K562 (cell line): ENCODE results near the gene AMPD1. TPM values are rescaled to one million over a fixed set of nuclear protein-coding genes. Genes with fewer than 3 reads are reported as not detected.

ENCODE experiments used
- ATAC-seq: fragments of 200-7000 bp; cut with Tn5 transposase; 3 replicates; pipeline ENCODE4 v1.9.1; 2020; ENCODE audit warnings: moderate library complexity
- BruUV-seq: library from RNA; stranded (reverse); fragments of 400-500 nt; replicated peaks from 2 replicates; lab custom pipeline; 2021; lab: Mats Ljungman, UMichigan
- CTCF ChIA-PET: fragments of 300-600 bp; formaldehyde crosslinking; extraction: SDS; loops from one replicate; lab custom pipeline; 2021; ENCODE audit warnings: low intra/inter-chr PET ratio; lab: Yijun Ruan, JAX
- POLR2A ChIA-PET: fragments of 300-600, 350-650 bp; sonication (Branson Sonifier 250); formaldehyde crosslinking; extraction: SDS; loops from one replicate; lab custom pipeline; 2021; ENCODE audit warnings: antibody characterized with exemption, inconsistent platforms; lab: Yijun Ruan, JAX
- DNase-seq, 4 experiments: peaks; one replicate each; pipeline versions ENCODE4 v3.0.0 to v3.0.0-alpha.2; 2011 to 2018; ENCODE audit warnings: low spot score in 3 of 4, mixed read lengths in 3 of 4; ENCODE audit errors: extremely low read depth in 1 of 4
- FAIRE-seq: peaks from 2 replicates; lab custom pipeline; 2011; peaks lifted over from hg19 to GRCh38; lab: Jason Lieb, UNC
- H2AFZ ChIP-seq: 2 replicates; pipeline ENCODE4 v1.6.0; 2011; ENCODE audit warnings: low read depth, low read length, control low read depth, inconsistent platforms
- H3K27ac ChIP-seq: fragments of 200-600 bp; 3 replicates; pipeline ENCODE4 v1.8.0; 2011; ENCODE audit warnings: low read depth, mild to moderate bottlenecking, control low read depth, inconsistent platforms, low read length, moderate library complexity, mixed read lengths; ENCODE audit errors: extremely low read depth
- H3K27me3 ChIP-seq, 2 experiments: fragments of 300-600 bp in 1 of 2; 2 replicates in 1 of 2; 3 replicates in 1 of 2; pipeline versions ENCODE4 v1.6.0 to v1.8.0; 2011; ENCODE audit warnings: inconsistent platforms in 2 of 2, low read length in 2 of 2, mild to moderate bottlenecking in 1 of 2, mixed read lengths in 1 of 2, moderate library complexity in 1 of 2; ENCODE audit not compliant: control insufficient read depth in 2 of 2, insufficient read depth in 2 of 2
- H3K36me3 ChIP-seq: fragments of 300-600 bp; 3 replicates; pipeline ENCODE4 v1.8.0; 2011; ENCODE audit warnings: mild to moderate bottlenecking, low read length, inconsistent platforms; ENCODE audit not compliant: control insufficient read depth, insufficient read depth
- H3K4me1 ChIP-seq, 2 experiments: fragments of 200-600 bp in 1 of 2; replicated peaks in 1 of 2; 2 replicates in 1 of 2; 3 replicates in 1 of 2; pipeline versions ENCODE4 v1.5.1 to v1.8.0; 2011; ENCODE audit warnings: inconsistent platforms in 2 of 2, low read length in 2 of 2, mild to moderate bottlenecking in 1 of 2, mixed read lengths in 1 of 2, moderate library complexity in 1 of 2; ENCODE audit not compliant: control insufficient read depth in 2 of 2, insufficient read depth in 2 of 2
- H3K4me2 ChIP-seq: 2 replicates; pipeline ENCODE4 v1.6.1; 2011; ENCODE audit warnings: low read length, control low read depth, inconsistent platforms, mixed read lengths; ENCODE audit not compliant: insufficient read depth
- H3K4me3 ChIP-seq: fragments of 200-600 bp; sonication (generic), shearing (Covaris generic); 2 replicates; pipeline ENCODE4 v1.5.1; 2016; ENCODE audit warnings: control low read depth, inconsistent platforms
- H3K79me2 ChIP-seq: fragments of 200-600 bp; 3 replicates; pipeline ENCODE4 v1.8.0; 2011; ENCODE audit warnings: low read length, inconsistent platforms; ENCODE audit not compliant: control insufficient read depth, insufficient read depth
- H3K9ac ChIP-seq, 2 experiments: 2 replicates each; pipeline versions ENCODE4 v1.6.0 to v1.6.1; 2011; ENCODE audit warnings: low read depth in 2 of 2, low read length in 2 of 2, control low read depth in 1 of 2, inconsistent platforms in 1 of 2, mild to moderate bottlenecking in 1 of 2, mixed read lengths in 1 of 2; ENCODE audit not compliant: insufficient read depth in 1 of 2
- H3K9me1 ChIP-seq: one replicate; pipeline ENCODE4 v1.6.0; 2011; ENCODE audit warnings: inconsistent platforms, mild to moderate bottlenecking, low read length, moderate library complexity; ENCODE audit not compliant: control insufficient read depth, insufficient read depth
- H3K9me3 ChIP-seq: replicated peaks from 2 replicates; pipeline ENCODE4 v1.5.1; 2011; ENCODE audit warnings: low read depth, low read length, inconsistent platforms; ENCODE audit not compliant: control insufficient read depth, insufficient read depth
- H4K20me1 ChIP-seq: replicated peaks from 2 replicates; pipeline ENCODE4 v1.6.1; 2011; ENCODE audit warnings: low read length, inconsistent platforms, mixed read lengths; ENCODE audit not compliant: control insufficient read depth, insufficient read depth
- CEBPG ChIP-seq, 3 experiments: fragments of 200-800 bp in 1 of 3; sonication (Bioruptor generic) in 1 of 3; sonication (generic) in 1 of 3; formaldehyde crosslinking in 1 of 3; IDR thresholded peaks in 2 of 3; conservative IDR thresholded peaks in 1 of 3; 2 replicates each; pipeline versions ENCODE4 v1.6.1 to v1.8.0; 2016 to 2022; ENCODE audit warnings: missing compliant biosample characterization in 2 of 3, missing genetic modification characterization in 2 of 3, mild to moderate bottlenecking in 1 of 3, missing genetic modification reagents in 1 of 3
- MEIS2 ChIP-seq: fragments of 450-650 bp; IDR thresholded peaks from 2 replicates; pipeline ENCODE4 v1.6.1; 2014; ENCODE audit warnings: mild to moderate bottlenecking; ENCODE audit not compliant: partially characterized antibody
- XRCC4 ChIP-seq: IDR thresholded peaks from one replicate; pipeline ENCODE4 v1.6.1; 2011; ENCODE audit not compliant: insufficient read depth, insufficient read length; ENCODE audit errors: extremely low read depth
- ZBTB11 ChIP-seq, 3 experiments: fragments of 200-800 bp in 1 of 3; fragments of 250-450 bp in 1 of 3; fragments of 450-650 bp in 1 of 3; sonication (Bioruptor Pico) in 1 of 3; sonication (Bioruptor generic) in 1 of 3; formaldehyde crosslinking in 1 of 3; IDR thresholded peaks; 2 replicates each; pipeline versions ENCODE4 v1.6.1 to v1.8.0; 2016 to 2022; ENCODE audit warnings: mild to moderate bottlenecking in 2 of 3, missing genetic modification characterization in 2 of 3, missing compliant biosample characterization in 1 of 3, moderate library complexity in 1 of 3
- ZNF431 ChIP-seq: sonication (generic); formaldehyde crosslinking; IDR thresholded peaks from 2 replicates; pipeline ENCODE4 v1.8.0; 2022; ENCODE audit warnings: mild to moderate bottlenecking, missing genetic modification reagents
- WGBS: fragments of 100-300 bp; shearing (Covaris generic); methylation state at CpG from one replicate; pipeline ENCODE4 v1.1.6; 2016; ENCODE audit warnings: low coverage, mixed read lengths; ENCODE audit not compliant: insufficient coverage; ENCODE audit errors: missing lambda C conversion rate; 5-methylcytosine and 5-hydroxymethylcytosine counted together
- in situ Hi-C: fragments of 300-500 bp; cut with MboI; formaldehyde crosslinking; loops from 4 replicates; pipeline ENCODE4 v1.15.0; 2018; ENCODE audit warnings: inconsistent platforms, mixed read lengths
- intact Hi-C: fragments of 100-400 bp; cut with micrococcal nuclease; formaldehyde crosslinking; loops from 2 replicates; pipeline ENCODE4 v1.14.2; 2022
- polyA plus RNA-seq, 8 experiments: library from polyadenylated mRNA; depleted of rRNA in 4 of 8; stranded (reverse) in 5 of 8; unstranded in 3 of 8; fragments of >200 nt; fragmentation: Nextera tagmentation in 2 of 8; fragmentation: Illumina TruSeq in 1 of 8; extraction: Ambion mirVana in 2 of 8; extraction: Trizol in 1 of 8; gene quantifications; 2 replicates each; pipeline versions ENCODE4 v1.2.1 to v1.2.3, GENCODE V29; 2011 to 2014; ENCODE audit warnings: inconsistent platforms in 1 of 8, missing spikeins in 1 of 8
- total RNA-seq, 7 experiments: library from RNA; depleted of rRNA in 6 of 7; stranded (reverse); fragments of >200 nt in 6 of 7; fragmentation: Illumina TruSeq in 2 of 7; extraction: Trizol in 2 of 7; gene quantifications; 2 replicates each; pipeline versions ENCODE4 v1.2.1 to v1.2.3, GENCODE V29; 2011 to 2021; ENCODE audit warnings: low replicate concordance in 1 of 7

The AMPD1 gene
- total and polyA plus RNA-seq, 9 of the 15 experiments (the other 6 are each of a cell fraction or from before 2014, with no cell fraction given), result 0.04 to 0.17 TPM; not detected in 7

- 4% methylated on average over 1 of the region's 1 CpG for WGBS
- Histone ChIP-seq H3K9me1 (no peaks in the 10 kb centered on the region), H3K27ac (no peak overlapping the region), H3K4me3 (no peak overlapping the region), H2AFZ (no peak overlapping the region), H3K4me2 (no peak overlapping the region), H3K9me3 (no peaks in the 10 kb centered on the region), H4K20me1 (no peaks in the 10 kb centered on the region), H3K9ac (no peak overlapping the region), H3K79me2 (no peaks in the 10 kb centered on the region), H3K4me1 (no peaks in the 10 kb centered on the region), H3K36me3 (no peaks in the 10 kb centered on the region), H3K27me3 (peaks cover 4 to 7% of the 10 kb centered on the region in 2 experiments; a peak in 4 of 5 replicates)
- POLR2A ChIA-PET, result interaction anchor here (0.8 kb wide), 1 partner anchor 9 kb away, joined by 4 read pairs; no protein-coding TSS in a partner anchor
- intact Hi-C loops, result no loop called here
- in situ Hi-C loops, result no loop called here
- DNase-seq (no peak), FAIRE-seq (no peak), ATAC-seq (no peak)
- CTCF ChIA-PET, result no interaction called here
- BruUV-seq, result no TSS peak
- peak; percentile 15 for TF ChIP-seq MEIS2
- no peak for TF ChIP-seq CEBPG (CRISPR knock-in tag; IDR thresholded peaks at IDR 0.05)
- peak in 1 of 2 experiments; percentile 60; a peak in 2 of 4 replicates for TF ChIP-seq CEBPG (tag; conservative IDR thresholded peaks at IDR 0.05 in 1 of 2, IDR thresholded peaks at IDR 0.05 in 1 of 2)
- TF ChIP-seq XRCC4, result no peak
- TF ChIP-seq ZBTB11 (CRISPR knock-in tag; IDR thresholded peaks at IDR 0.05), result 0 out of 6 replicates have a peak, but pooled peaks of 1 of the 3 experiments have one; percentile 0
- no peak for TF ChIP-seq ZNF431 (CRISPR knock-in tag)
Observed at GRCh38 chr1:114690148-114690547, 5.2 kb downstream of the AMPD1 start.
